CD4-positive, alpha-beta T cell (primary cell): ENCODE measurements around the gene VENTX. TPM values are rescaled to one million over a fixed set of nuclear protein-coding genes. Genes with fewer than 3 reads are reported as not detected.

Experiments
- ATAC-seq: fragments of 200-7000 bp; cut with Tn5 transposase; one replicate; pipeline ENCODE4 v1.10.0; 2022; ENCODE audit warnings: mild to moderate bottlenecking; ENCODE audit not compliant: poor library complexity
- CTCF ChIA-PET: fragments of 350-600 bp; sonication (Branson Sonifier 250); formaldehyde crosslinking; loops from one replicate; lab custom pipeline; 2021; ENCODE audit warnings: antibody characterized with exemption, inconsistent platforms; lab: Charles Lee
- POLR2A ChIA-PET: fragments of 350-600 bp; sonication (Branson Sonifier 250); formaldehyde crosslinking; loops from one replicate; lab custom pipeline; 2021; ENCODE audit warnings: antibody characterized with exemption, inconsistent platforms; lab: Charles Lee
- DNase-seq, 14 experiments: peaks; one replicate each; pipeline ENCODE4 v3.0.0-alpha.2; 2013 to 2020; ENCODE audit warnings: mixed read lengths in 2 of 14
- H3K27ac ChIP-seq, 2 donors: one replicate each; pipeline versions ENCODE4 v1.5.1 to v1.7.0; 2013; ENCODE audit warnings: low read length in 2 of 2, low read depth in 1 of 2, mild to moderate bottlenecking in 1 of 2
- H3K27me3 ChIP-seq, 2 experiments: 1 replicate in 1 of 2; 2 replicates in 1 of 2; pipeline versions ENCODE4 v1.6.1 to v1.7.0; 2013; ENCODE audit warnings: low read length in 2 of 2, control low read depth in 1 of 2, mild to moderate bottlenecking in 1 of 2, moderate library complexity in 1 of 2; ENCODE audit not compliant: insufficient read depth in 2 of 2, control insufficient read depth in 1 of 2
- H3K36me3 ChIP-seq: one replicate; pipeline ENCODE4 v1.6.1; 2013; ENCODE audit warnings: low read length, control low read depth; ENCODE audit not compliant: insufficient read depth
- H3K4me1 ChIP-seq: one replicate; pipeline ENCODE4 v1.6.1; 2013; ENCODE audit warnings: low read length, control low read depth; ENCODE audit not compliant: insufficient read depth
- H3K4me3 ChIP-seq: one replicate; pipeline ENCODE4 v1.5.1; 2013; ENCODE audit warnings: mild to moderate bottlenecking, low read length, moderate library complexity
- H3K9me3 ChIP-seq, 2 experiments: 1 replicate in 1 of 2; 2 replicates in 1 of 2; pipeline versions ENCODE4 v1.6.1 to v1.7.0; 2013; ENCODE audit warnings: low read length in 2 of 2, mild to moderate bottlenecking in 2 of 2, control low read depth in 1 of 2, moderate library complexity in 1 of 2; ENCODE audit not compliant: control insufficient read depth in 1 of 2, insufficient read depth in 1 of 2
- H3K27ac Mint-ChIP-seq: one replicate; pipeline ENCODE4 v1.8.0; 2020; ENCODE audit warnings: mixed read lengths
- H3K27me3 Mint-ChIP-seq: one replicate; pipeline ENCODE4 v1.8.0; 2021; ENCODE audit warnings: mixed read lengths
- H3K36me3 Mint-ChIP-seq: one replicate; pipeline ENCODE4 v1.8.0; 2021; ENCODE audit warnings: low read depth, mixed read lengths
- H3K4me1 Mint-ChIP-seq: one replicate; pipeline ENCODE4 v1.8.0; 2021; ENCODE audit warnings: low read depth, mixed read lengths
- H3K4me3 Mint-ChIP-seq: one replicate; pipeline ENCODE4 v1.8.0; 2020; ENCODE audit warnings: mild to moderate bottlenecking, mixed read lengths
- H3K9me3 Mint-ChIP-seq: one replicate; pipeline ENCODE4 v1.8.0; 2020; ENCODE audit warnings: mixed read lengths
- intact Hi-C, 2 experiments: fragments of 100-400 bp; cut with DNase I in 1 of 2; cut with micrococcal nuclease in 1 of 2; formaldehyde crosslinking; loops; one replicate each; pipeline versions ENCODE4 v1.15.1 to v1.9.0; 2023 to 2025; cut with DNase I, micrococcal nuclease
- total RNA-seq, 174 experiments: library from RNA in 2 of 174; stranded (reverse) in 2 of 174; gene quantifications; one replicate each; pipeline ENCODE4 v1.2.3 and lab custom pipeline; 2021 to 2026
- TF ChIP-seq, protein P1 (sequence below): fragments of 200-600 bp; IDR thresholded peaks from one replicate; pipeline ENCODE4 v1.8.0; 2022; ENCODE audit warnings: antibody characterized with exemption, mild to moderate bottlenecking

Gene VENTX
- total RNA-seq, 2 experiments from 2014 or later: 0.11 to 0.14 TPM

DNA sequence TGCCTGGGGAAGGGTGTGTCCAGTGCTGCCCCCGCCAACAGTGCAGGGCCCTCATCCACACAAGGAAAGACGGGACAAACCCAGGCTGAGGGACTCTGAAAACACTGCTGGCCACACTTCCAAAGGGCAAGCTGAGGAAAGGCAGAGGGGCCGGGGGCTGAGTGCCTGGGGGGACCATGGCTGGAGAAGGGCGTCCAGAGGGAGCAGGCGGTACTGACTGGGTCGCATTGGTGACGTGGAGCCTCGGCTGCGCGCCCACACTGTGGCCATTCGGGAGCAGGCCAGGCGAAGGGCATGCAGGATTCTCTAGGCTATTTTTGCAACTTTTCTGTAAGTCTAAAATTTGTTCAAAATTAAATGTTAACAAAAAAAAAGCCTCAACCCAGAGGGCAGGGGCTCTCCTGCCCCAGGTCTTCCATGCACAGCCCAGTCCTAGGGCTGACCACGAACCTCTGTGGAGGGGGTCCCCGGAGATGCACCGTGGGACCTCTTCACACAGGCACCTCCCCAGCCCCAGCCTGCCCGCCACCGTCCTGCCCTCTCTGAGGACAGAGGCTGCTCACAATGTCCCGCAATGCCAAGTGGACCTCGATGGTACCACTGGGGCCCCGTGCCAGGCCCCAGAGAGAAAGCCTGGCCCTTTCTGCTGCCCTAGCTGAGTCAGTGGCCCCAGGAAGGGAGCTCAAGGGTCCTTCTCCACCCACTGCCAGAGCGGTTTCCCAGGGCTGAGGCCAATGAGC lies 28.6 kb downstream of the VENTX start:
- intact Hi-C loops: loop anchor here in 1 of 2 experiments (10.0 kb wide), 1 partner anchor 961 kb away; the partner anchor contains the start of gene STK32C
- Histone ChIP-seq H3K4me1 (peaks cover 53% of the 10 kb centered on the region), H3K9me3 (no peaks in the 10 kb centered on the region), H3K27ac (peak overlapping the region in 1 of 2 donors; percentile 21), H3K36me3 (peaks cover 39% of the 10 kb centered on the region), H3K27me3 (no peaks in the 10 kb centered on the region), H3K4me3 (no peak overlapping the region)
- peak overlapping the region; percentile 56 for H3K27ac Mint-ChIP-seq
- H3K4me3 Mint-ChIP-seq: no peak overlapping the region
- H3K27me3 Mint-ChIP-seq: no peaks in the 10 kb centered on the region
- H3K36me3 Mint-ChIP-seq: peaks cover 21% of the 10 kb centered on the region
- peaks cover 40% of the 10 kb centered on the region for H3K4me1 Mint-ChIP-seq
- DNase-seq (no peak), ATAC-seq (no peak)
- ChIA-PET CTCF (no interaction called here), POLR2A (interaction anchor here (1.1 kb wide), 1 partner anchor 9 kb away, joined by 5 read pairs; no protein-coding TSS in a partner anchor)
- H3K9me3 Mint-ChIP-seq: no peaks in the 10 kb centered on the region
- TF ChIP-seq, protein P1, sequence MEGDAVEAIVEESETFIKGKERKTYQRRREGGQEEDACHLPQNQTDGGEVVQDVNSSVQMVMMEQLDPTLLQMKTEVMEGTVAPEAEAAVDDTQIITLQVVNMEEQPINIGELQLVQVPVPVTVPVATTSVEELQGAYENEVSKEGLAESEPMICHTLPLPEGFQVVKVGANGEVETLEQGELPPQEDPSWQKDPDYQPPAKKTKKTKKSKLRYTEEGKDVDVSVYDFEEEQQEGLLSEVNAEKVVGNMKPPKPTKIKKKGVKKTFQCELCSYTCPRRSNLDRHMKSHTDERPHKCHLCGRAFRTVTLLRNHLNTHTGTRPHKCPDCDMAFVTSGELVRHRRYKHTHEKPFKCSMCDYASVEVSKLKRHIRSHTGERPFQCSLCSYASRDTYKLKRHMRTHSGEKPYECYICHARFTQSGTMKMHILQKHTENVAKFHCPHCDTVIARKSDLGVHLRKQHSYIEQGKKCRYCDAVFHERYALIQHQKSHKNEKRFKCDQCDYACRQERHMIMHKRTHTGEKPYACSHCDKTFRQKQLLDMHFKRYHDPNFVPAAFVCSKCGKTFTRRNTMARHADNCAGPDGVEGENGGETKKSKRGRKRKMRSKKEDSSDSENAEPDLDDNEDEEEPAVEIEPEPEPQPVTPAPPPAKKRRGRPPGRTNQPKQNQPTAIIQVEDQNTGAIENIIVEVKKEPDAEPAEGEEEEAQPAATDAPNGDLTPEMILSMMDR: no peak

DNA sequence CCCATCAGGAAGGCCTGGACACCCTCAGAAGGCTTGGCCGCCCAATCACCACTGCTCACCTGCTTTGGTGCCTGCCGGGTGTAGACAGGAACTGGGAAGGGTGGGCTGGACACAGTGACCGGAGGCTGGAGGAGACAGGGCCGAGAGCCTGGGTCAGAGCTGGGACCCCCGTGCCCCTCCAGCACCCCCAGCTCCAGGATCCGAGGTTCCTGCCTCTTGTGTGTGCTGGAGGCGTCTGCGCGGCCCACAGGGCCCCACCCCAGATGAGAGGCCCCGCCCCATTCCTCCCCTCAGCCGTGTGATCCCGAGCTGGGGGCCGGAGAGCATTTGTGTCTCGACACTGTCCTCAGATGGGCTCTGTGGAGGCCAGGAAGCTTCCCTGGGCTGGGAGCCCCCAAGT lies 29.6 kb downstream of the VENTX start:
- ATAC-seq (no peak), DNase-seq (no peak)
- H3K4me3 Mint-ChIP-seq: no peak overlapping the region
- peaks cover 28% of the 10 kb centered on the region for H3K36me3 Mint-ChIP-seq
- intact Hi-C loops: loop anchor here in 1 of 2 experiments (10.0 kb wide), 1 partner anchor 962 kb away; the partner anchor contains the start of gene STK32C
- no peaks in the 10 kb centered on the region for H3K9me3 ChIP-seq
- POLR2A ChIA-PET: no interaction called here
- peaks cover 48% of the 10 kb centered on the region for H3K36me3 ChIP-seq
- no peaks in the 10 kb centered on the region for H3K9me3 Mint-ChIP-seq
- no peak overlapping the region for H3K27ac ChIP-seq
- no peaks in the 10 kb centered on the region for H3K27me3 ChIP-seq
- no peaks in the 10 kb centered on the region for H3K27me3 Mint-ChIP-seq
- TF ChIP-seq, protein P1: no peak
- H3K4me1 ChIP-seq: peaks cover 47% of the 10 kb centered on the region
- H3K4me3 ChIP-seq: no peak overlapping the region
- H3K4me1 Mint-ChIP-seq: peaks cover 36% of the 10 kb centered on the region
- no peak overlapping the region for H3K27ac Mint-ChIP-seq
- CTCF ChIA-PET: no interaction called here

DNA sequence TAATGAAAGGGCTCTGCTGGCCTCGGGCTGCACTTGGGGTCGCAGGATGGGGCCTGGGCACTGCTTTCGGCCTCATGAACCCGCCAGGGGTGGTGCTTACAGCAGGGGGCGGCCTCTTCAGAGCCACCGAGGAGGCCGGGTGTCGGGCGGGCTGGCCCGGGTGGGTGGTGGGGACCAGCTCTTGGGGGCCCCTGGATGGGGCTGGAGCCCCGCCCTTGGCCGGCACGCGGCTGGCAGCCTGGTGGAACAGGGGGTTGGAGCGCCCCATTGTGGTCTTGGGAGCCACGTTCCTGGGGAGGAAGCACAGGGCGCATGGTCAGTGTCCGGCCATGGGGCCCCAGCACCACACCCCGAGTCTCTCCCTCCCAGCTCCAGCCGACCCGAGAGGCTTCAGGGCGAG lies 30.2 kb downstream of the VENTX start:
- H3K27me3 ChIP-seq: no peaks in the 10 kb centered on the region
- H3K9me3 ChIP-seq: no peaks in the 10 kb centered on the region
- peaks cover 41% of the 10 kb centered on the region for H3K4me1 ChIP-seq
- Mint-ChIP-seq H3K4me3 (no peak overlapping the region), H3K27ac (no peak overlapping the region), H3K9me3 (no peaks in the 10 kb centered on the region), H3K4me1 (peaks cover 31% of the 10 kb centered on the region), H3K27me3 (no peaks in the 10 kb centered on the region), H3K36me3 (peaks cover 28% of the 10 kb centered on the region)
- intact Hi-C loops: loop anchor here in 1 of 2 experiments (10.0 kb wide), 1 partner anchor 963 kb away; the partner anchor contains the start of gene STK32C
- TF ChIP-seq, protein P1: no peak
- H3K36me3 ChIP-seq: peaks cover 50% of the 10 kb centered on the region
- no peak overlapping the region for H3K27ac ChIP-seq
- no peak for ATAC-seq
- POLR2A ChIA-PET: no interaction called here
- CTCF ChIA-PET: no interaction called here
- no peak overlapping the region for H3K4me3 ChIP-seq
- no peak for DNase-seq
